DND-41 (cell line): ENCODE results near the gene NR2F6.

Experiments used
- ATAC-seq: fragments of 200-7000 bp; cut with Tn5 transposase; 3 replicates; pipeline ENCODE4 v1.9.1; 2021; ENCODE audit warnings: low read depth; ENCODE audit not compliant: insufficient read depth
- DNase-seq: peaks from one replicate; pipeline ENCODE4 v3.0.0-alpha.2; 2020
- H2AFZ ChIP-seq: 2 replicates; pipeline ENCODE4 v1.6.0; 2012; ENCODE audit warnings: low read depth, low read length
- H3K27ac ChIP-seq: 2 replicates; pipeline ENCODE4 v1.5.1; 2012; ENCODE audit warnings: low read length, inconsistent platforms
- H3K27me3 ChIP-seq: fragments of 200-600 bp; sonication (generic); 2 replicates; pipeline ENCODE4 v1.6.0; 2012; ENCODE audit warnings: low read length, mild to moderate bottlenecking, inconsistent platforms; ENCODE audit not compliant: insufficient read depth, poor library complexity
- H3K36me3 ChIP-seq: 2 replicates; pipeline ENCODE4 v1.5.1; 2012; ENCODE audit warnings: low read length, inconsistent platforms; ENCODE audit not compliant: insufficient read depth
- H3K4me1 ChIP-seq: 2 replicates; pipeline ENCODE4 v1.5.1; 2012; ENCODE audit warnings: mild to moderate bottlenecking, low read length; ENCODE audit not compliant: insufficient read depth
- H3K4me2 ChIP-seq: 2 replicates; pipeline ENCODE4 v1.6.0; 2012; ENCODE audit warnings: mild to moderate bottlenecking, moderate library complexity, low read length, inconsistent platforms; ENCODE audit not compliant: insufficient read depth
- H3K4me3 ChIP-seq, 2 experiments: fragments of 200-600 bp in 1 of 2; shearing (Covaris generic) in 1 of 2; 2 replicates each; pipeline ENCODE4 v1.5.1; 2012 to 2016; ENCODE audit warnings: inconsistent platforms in 2 of 2, low read length in 2 of 2, mild to moderate bottlenecking in 2 of 2, low read depth in 1 of 2, moderate library complexity in 1 of 2
- H3K79me2 ChIP-seq: 2 replicates; pipeline ENCODE4 v1.6.0; 2012; ENCODE audit warnings: low read length, inconsistent platforms; ENCODE audit not compliant: insufficient read depth
- H3K9ac ChIP-seq: 2 replicates; pipeline ENCODE4 v1.6.0; 2012; ENCODE audit warnings: low read depth, mild to moderate bottlenecking, inconsistent platforms, low read length, moderate library complexity
- H3K9me3 ChIP-seq: 2 replicates; pipeline ENCODE4 v1.5.1; 2012; ENCODE audit warnings: low read length, moderate library complexity, mild to moderate bottlenecking, inconsistent platforms; ENCODE audit not compliant: insufficient read depth, severe bottlenecking
- H4K20me1 ChIP-seq: 2 replicates; pipeline ENCODE4 v1.6.0; 2012; ENCODE audit warnings: low read length; ENCODE audit not compliant: insufficient read depth
- EZH2 ChIP-seq: IDR thresholded peaks from 3 replicates; pipeline ENCODE4 v1.6.1; 2012; ENCODE audit warnings: borderline replicate concordance, low read depth, mild to moderate bottlenecking, moderate library complexity, low read length, inconsistent platforms; ENCODE audit not compliant: severe bottlenecking
- TF ChIP-seq, protein P1 (sequence below): IDR thresholded peaks from 2 replicates; pipeline ENCODE4 v1.5.1; 2012; ENCODE audit warnings: borderline replicate concordance, low read length, moderate library complexity, mild to moderate bottlenecking; ENCODE audit not compliant: poor library complexity, severe bottlenecking; ENCODE audit errors: extremely low read depth

The NR2F6 gene

DNA sequence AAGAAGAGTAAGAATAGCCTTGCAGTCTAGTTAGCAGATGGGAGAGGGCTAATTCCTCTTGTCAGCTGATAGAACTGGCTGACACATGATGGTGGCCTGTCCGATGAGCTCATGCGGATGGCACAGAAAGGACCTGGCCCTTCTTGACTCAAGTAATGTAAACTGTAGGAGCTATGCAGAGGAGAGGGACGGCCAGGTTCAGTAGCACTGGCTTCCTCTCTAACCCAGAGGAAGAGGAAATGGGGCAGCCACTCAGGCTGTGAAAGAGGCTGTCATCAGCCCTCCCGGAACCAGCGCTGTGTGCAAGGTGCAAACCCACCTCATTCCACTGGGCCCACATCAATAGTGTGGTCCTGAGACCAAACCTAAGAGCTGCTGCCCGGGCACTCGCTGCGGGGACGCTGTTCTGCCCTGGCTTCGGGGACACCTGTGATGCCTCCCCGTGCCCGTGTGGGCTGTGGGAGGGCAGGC is 61.3 kb downstream of the NR2F6 start:
- no peaks in the 10 kb centered on the region for H3K9me3 ChIP-seq
- no peaks in the 10 kb centered on the region for H3K27me3 ChIP-seq
- peaks cover 68% of the 10 kb centered on the region for H3K36me3 ChIP-seq
- no peaks in the 10 kb centered on the region for H3K4me1 ChIP-seq
- DNase-seq, result no peak
- no peak for ATAC-seq
- H2AFZ ChIP-seq, result no peak overlapping the region
- H3K27ac ChIP-seq, result no peak overlapping the region
- H3K79me2 ChIP-seq, result no peaks in the 10 kb centered on the region
- H3K4me2 ChIP-seq, result no peak overlapping the region
- H3K4me3 ChIP-seq, result no peak overlapping the region
- TF ChIP-seq EZH2, result no peak
- TF ChIP-seq, protein P1, sequence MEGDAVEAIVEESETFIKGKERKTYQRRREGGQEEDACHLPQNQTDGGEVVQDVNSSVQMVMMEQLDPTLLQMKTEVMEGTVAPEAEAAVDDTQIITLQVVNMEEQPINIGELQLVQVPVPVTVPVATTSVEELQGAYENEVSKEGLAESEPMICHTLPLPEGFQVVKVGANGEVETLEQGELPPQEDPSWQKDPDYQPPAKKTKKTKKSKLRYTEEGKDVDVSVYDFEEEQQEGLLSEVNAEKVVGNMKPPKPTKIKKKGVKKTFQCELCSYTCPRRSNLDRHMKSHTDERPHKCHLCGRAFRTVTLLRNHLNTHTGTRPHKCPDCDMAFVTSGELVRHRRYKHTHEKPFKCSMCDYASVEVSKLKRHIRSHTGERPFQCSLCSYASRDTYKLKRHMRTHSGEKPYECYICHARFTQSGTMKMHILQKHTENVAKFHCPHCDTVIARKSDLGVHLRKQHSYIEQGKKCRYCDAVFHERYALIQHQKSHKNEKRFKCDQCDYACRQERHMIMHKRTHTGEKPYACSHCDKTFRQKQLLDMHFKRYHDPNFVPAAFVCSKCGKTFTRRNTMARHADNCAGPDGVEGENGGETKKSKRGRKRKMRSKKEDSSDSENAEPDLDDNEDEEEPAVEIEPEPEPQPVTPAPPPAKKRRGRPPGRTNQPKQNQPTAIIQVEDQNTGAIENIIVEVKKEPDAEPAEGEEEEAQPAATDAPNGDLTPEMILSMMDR, result no peak
- no peak overlapping the region for H3K9ac ChIP-seq
- 0 out of 2 replicates have a peak, but pooled peaks cover 3% of the 10 kb centered on the region for H4K20me1 ChIP-seq

DNA sequence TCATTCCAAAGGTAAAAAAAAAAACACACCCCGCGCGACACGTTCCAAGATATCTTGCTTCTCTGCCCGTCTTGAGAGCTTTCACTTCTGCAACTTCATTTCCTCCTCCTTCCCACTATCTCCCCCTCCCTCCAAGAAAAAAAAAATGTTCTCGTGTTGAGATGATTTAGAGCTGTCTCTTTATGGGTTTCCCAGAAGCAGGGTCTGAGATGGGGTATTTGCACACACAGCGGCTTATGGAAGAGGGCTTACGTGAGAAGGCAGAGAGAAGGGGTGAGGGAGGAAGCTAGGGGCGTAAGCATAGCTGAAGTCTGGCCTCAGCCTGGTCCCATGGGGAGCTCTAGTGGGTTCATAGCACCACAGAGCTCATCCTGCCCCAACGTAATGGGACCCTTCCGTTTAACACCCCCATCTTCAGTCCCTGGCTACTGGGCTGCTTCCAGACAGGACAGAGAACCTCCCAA is 61.8 kb downstream of the NR2F6 start:
- H3K27ac ChIP-seq, result no peak overlapping the region
- H3K4me3 ChIP-seq, result no peak overlapping the region
- no peaks in the 10 kb centered on the region for H3K9me3 ChIP-seq
- ATAC-seq, result peak; percentile 39; the same call in 2 of the 3 replicates
- no peaks in the 10 kb centered on the region for H3K79me2 ChIP-seq
- peaks cover 63% of the 10 kb centered on the region for H3K36me3 ChIP-seq
- no peaks in the 10 kb centered on the region for H3K27me3 ChIP-seq
- H3K4me1 ChIP-seq, result no peaks in the 10 kb centered on the region
- H4K20me1 ChIP-seq, result 0 out of 2 replicates have a peak, but pooled peaks cover 3% of the 10 kb centered on the region
- DNase-seq, result no peak
- H2AFZ ChIP-seq, result no peak overlapping the region
- H3K9ac ChIP-seq, result no peak overlapping the region
- H3K4me2 ChIP-seq, result no peak overlapping the region
- TF ChIP-seq, protein P1, result no peak
- no peak for TF ChIP-seq EZH2

DNA sequence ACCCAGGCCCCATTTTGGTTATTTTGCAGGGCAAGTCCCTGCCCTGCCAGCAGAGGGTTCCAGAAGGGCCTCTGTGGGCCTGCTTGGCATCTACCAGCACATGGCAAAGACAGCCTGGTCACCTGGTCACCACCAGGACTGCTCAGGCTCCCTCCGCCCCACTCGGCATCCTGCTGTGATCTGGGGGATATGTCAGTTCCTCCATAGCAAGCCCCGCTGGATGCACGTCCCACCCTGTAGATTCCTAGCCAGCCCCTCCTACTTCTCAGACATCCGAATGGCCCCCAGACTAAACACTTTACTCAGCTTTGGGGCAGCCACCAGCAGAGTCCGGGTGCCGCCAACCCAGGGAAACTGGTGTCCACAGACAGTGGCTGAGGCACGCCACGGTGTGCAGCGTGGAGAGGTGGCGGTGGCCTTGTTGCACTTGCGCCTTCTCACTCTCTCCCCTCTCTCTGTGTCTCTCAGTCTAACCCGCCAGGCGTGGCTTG is 62.4 kb downstream of the NR2F6 start:
- Histone ChIP-seq H3K9ac (no peak overlapping the region), H2AFZ (no peak overlapping the region), H3K4me2 (no peak overlapping the region), H4K20me1 (0 out of 2 replicates have a peak, but pooled peaks cover 3% of the 10 kb centered on the region), H3K79me2 (no peaks in the 10 kb centered on the region), H3K27ac (no peak overlapping the region), H3K4me3 (no peak overlapping the region), H3K36me3 (peaks cover 63% of the 10 kb centered on the region), H3K27me3 (no peaks in the 10 kb centered on the region), H3K4me1 (no peaks in the 10 kb centered on the region), H3K9me3 (no peaks in the 10 kb centered on the region)
- TF ChIP-seq, protein P1, result no peak
- TF ChIP-seq EZH2, result no peak
- DNase-seq (no peak), ATAC-seq (no peak)
